Measurements from ENCODE around the gene HRH3.

The HRH3 gene

GRCh38 chr20:62211769-62212288 lies 8.2 kb downstream of the HRH3 start:
- no peak overlapping the region for H2AFZ ChIP-seq (ENCODE audit: low read depth, low read length)
- TF ChIP-seq CTCF (IDR thresholded peaks at IDR 0.05; ENCODE audit: borderline replicate concordance, extremely low read depth, low read length, poor library complexity, severe bottlenecking): no peak
- TF ChIP-seq EZH2 (IDR thresholded peaks at IDR 0.05; ENCODE audit: borderline replicate concordance, low read depth, low read length, severe bottlenecking): no peak
- H3K36me3 ChIP-seq (ENCODE audit: insufficient read depth, low read length): no peaks in the 10 kb centered on the region
- no peak overlapping the region for H3K27ac ChIP-seq (ENCODE audit: low read length)
- H3K9me3 ChIP-seq (ENCODE audit: insufficient read depth, low read length, severe bottlenecking): no peaks in the 10 kb centered on the region
- H3K4me2 ChIP-seq (ENCODE audit: insufficient read depth, low read length): no peak overlapping the region
- no peak overlapping the region for H3K9ac ChIP-seq (ENCODE audit: low read depth, low read length)
- ATAC-seq (ENCODE audit: insufficient read depth, low read depth) (no peak), DNase-seq (no peak)
- no peaks in the 10 kb centered on the region for H3K79me2 ChIP-seq (ENCODE audit: insufficient read depth, low read length)
- peaks cover 3% of the 10 kb centered on the region for H3K27me3 ChIP-seq (ENCODE audit: insufficient read depth, low read length, poor library complexity)
- peaks cover 42% of the 10 kb centered on the region for H4K20me1 ChIP-seq (ENCODE audit: insufficient read depth, low read length)
- H3K4me1 ChIP-seq (ENCODE audit: insufficient read depth, low read length): no peaks in the 10 kb centered on the region
- H3K4me3 ChIP-seq (ENCODE audit: low read depth in 1 of 2, low read length in 2 of 2): no peak overlapping the region

- Histone ChIP-seq H3K4me1 (ENCODE audit: insufficient read depth, low read length) (no peaks in the 10 kb centered on the region), H3K27me3 (ENCODE audit: insufficient read depth, low read length, poor library complexity) (peaks cover 3% of the 10 kb centered on the region)
Measured at GRCh38 chr20:62211216-62211615, 8.9 kb downstream of the HRH3 start.

GRCh38 chr20:62210496-62210855 lies 9.6 kb downstream of the HRH3 start:
- Histone ChIP-seq H3K27ac (ENCODE audit: low read length) (no peak overlapping the region), H3K4me2 (ENCODE audit: insufficient read depth, low read length) (no peak overlapping the region), H3K27me3 (ENCODE audit: insufficient read depth, low read length, poor library complexity) (peaks cover 3% of the 10 kb centered on the region), H3K4me3 (ENCODE audit: low read depth in 1 of 2, low read length in 2 of 2) (no peak overlapping the region), H4K20me1 (ENCODE audit: insufficient read depth, low read length) (peaks cover 34% of the 10 kb centered on the region), H2AFZ (ENCODE audit: low read depth, low read length) (no peak overlapping the region), H3K79me2 (ENCODE audit: insufficient read depth, low read length) (no peaks in the 10 kb centered on the region), H3K4me1 (ENCODE audit: insufficient read depth, low read length) (no peaks in the 10 kb centered on the region), H3K36me3 (ENCODE audit: insufficient read depth, low read length) (no peaks in the 10 kb centered on the region), H3K9me3 (ENCODE audit: insufficient read depth, low read length, severe bottlenecking) (no peaks in the 10 kb centered on the region), H3K9ac (ENCODE audit: low read depth, low read length) (no peak overlapping the region)
- ATAC-seq (ENCODE audit: insufficient read depth, low read depth): no peak
- TF ChIP-seq CTCF (IDR thresholded peaks at IDR 0.05; ENCODE audit: borderline replicate concordance, extremely low read depth, low read length, poor library complexity, severe bottlenecking): no peak
- TF ChIP-seq EZH2 (IDR thresholded peaks at IDR 0.05; ENCODE audit: borderline replicate concordance, low read depth, low read length, severe bottlenecking): no peak
- DNase-seq: no peak

More at GRCh38 chr20:62211216-62211615, 8.9 kb downstream of the HRH3 start:
- H3K79me2 ChIP-seq (ENCODE audit: insufficient read depth, low read length): no peaks in the 10 kb centered on the region
- H3K27ac ChIP-seq (ENCODE audit: low read length): no peak overlapping the region
- no peak overlapping the region for H3K9ac ChIP-seq (ENCODE audit: low read depth, low read length)
- H3K4me2 ChIP-seq (ENCODE audit: insufficient read depth, low read length): no peak overlapping the region
- no peak overlapping the region for H3K4me3 ChIP-seq (ENCODE audit: low read depth in 1 of 2, low read length in 2 of 2)
- TF ChIP-seq CTCF (IDR thresholded peaks at IDR 0.05; ENCODE audit: borderline replicate concordance, extremely low read depth, low read length, poor library complexity, severe bottlenecking) (no peak), EZH2 (IDR thresholded peaks at IDR 0.05; ENCODE audit: borderline replicate concordance, low read depth, low read length, severe bottlenecking) (no peak)
- no peaks in the 10 kb centered on the region for H3K36me3 ChIP-seq (ENCODE audit: insufficient read depth, low read length)
- DNase-seq (no peak), ATAC-seq (ENCODE audit: insufficient read depth, low read depth) (no peak)
- peaks cover 39% of the 10 kb centered on the region for H4K20me1 ChIP-seq (ENCODE audit: insufficient read depth, low read length)
- no peaks in the 10 kb centered on the region for H3K9me3 ChIP-seq (ENCODE audit: insufficient read depth, low read length, severe bottlenecking)
- H2AFZ ChIP-seq (ENCODE audit: low read depth, low read length): no peak overlapping the region
